ENCODE data around the gene LPAR5.

Gene LPAR5

GRCh38 chr12:6638305-6638704 is 2.5 kb upstream of the LPAR5 start:
- DNase-seq = no peak

GRCh38 chr12:6635375-6635855 is 344 bp downstream of the LPAR5 start:
- DNase-seq = peak; percentile 17

GRCh38 chr12:6632026-6632983 is 3.5 kb downstream of the LPAR5 start:
- DNase-seq = peak; percentile 42

GRCh38 chr12:6631549-6631961 is 4.2 kb downstream of the LPAR5 start:
- no peak for DNase-seq

DNA sequence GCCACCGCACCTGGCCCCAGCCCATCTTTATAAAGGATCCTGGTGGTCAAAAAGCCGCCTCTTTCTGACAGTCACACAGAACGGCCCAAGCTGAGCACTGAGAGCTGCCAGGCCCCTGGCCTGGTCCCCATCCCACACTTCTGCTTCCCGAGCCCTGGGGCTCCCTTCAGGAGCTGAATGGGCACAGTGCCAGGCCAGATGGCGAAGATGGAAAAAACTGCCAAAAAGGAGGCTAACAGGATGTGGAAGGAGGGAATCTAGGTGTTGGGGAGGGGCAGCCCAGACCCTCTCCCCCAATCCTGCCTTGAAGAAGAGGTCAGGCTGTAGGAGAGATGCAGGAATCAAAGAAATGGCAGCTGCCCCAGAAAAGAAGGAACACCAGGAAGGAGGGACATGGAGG is 5.0 kb downstream of the LPAR5 start:
- no peak for DNase-seq

- peak; percentile 45 for DNase-seq
Observed at GRCh38 chr12:6627616-6628015, 8.1 kb downstream of the LPAR5 start.

- no peak for DNase-seq
Observed at GRCh38 chr12:6626654-6627283, 9.0 kb downstream of the LPAR5 start.

- no peak for DNase-seq
Observed at GRCh38 chr12:6620885-6621274, 14.9 kb downstream of the LPAR5 start.

GRCh38 chr12:6620137-6620884 is 15.4 kb downstream of the LPAR5 start:
- no peak for DNase-seq

- no peak for DNase-seq
Observed at GRCh38 chr12:6618483-6619225, 17.1 kb downstream of the LPAR5 start.

GRCh38 chr12:6615802-6616201 is 20.0 kb downstream of the LPAR5 start:
- no peak for DNase-seq

- no peak for DNase-seq
Observed at GRCh38 chr12:6614513-6615172, 21.1 kb downstream of the LPAR5 start.

DNA sequence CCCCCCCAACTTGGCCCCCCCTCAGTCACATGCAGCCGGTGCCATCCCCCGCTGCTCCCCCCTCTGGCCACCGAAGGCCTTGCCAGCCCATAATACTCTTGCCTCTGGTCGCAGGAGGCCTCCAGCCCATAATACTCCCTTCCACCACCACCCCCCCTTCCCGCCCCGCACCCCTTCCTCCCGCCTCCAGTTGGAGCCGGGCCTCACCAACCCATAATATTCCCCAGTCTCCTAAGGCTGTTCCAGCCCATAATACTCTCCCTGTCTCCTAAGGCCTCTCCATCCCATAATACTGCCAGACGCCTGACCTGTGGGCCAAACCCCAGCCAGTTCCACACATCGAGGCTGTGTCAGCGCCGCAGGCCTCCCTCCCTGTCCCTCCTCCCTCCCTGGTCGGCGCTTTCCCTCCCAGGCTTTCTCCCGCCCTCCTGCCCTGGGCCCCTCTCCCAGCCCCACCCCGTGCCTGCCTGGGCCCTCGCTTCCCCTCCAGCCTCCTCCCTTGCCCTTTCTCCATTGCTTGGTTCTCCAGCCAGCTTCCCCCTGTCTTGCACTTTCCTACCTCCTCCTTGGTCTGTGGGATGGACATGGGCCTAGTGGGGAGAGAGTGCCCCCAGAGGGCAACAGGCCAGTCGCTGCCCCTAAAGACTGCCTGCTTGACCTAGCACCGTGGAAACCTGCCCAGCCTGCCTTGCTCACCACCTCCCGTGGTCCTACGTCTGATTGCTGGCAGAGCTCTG is 21.8 kb downstream of the LPAR5 start:
- DNase-seq = no peak

GRCh38 chr12:6613015-6613775 is 22.6 kb downstream of the LPAR5 start:
- no peak for DNase-seq

GRCh38 chr12:6612652-6613014 is 23.1 kb downstream of the LPAR5 start:
- no peak for DNase-seq

DNA sequence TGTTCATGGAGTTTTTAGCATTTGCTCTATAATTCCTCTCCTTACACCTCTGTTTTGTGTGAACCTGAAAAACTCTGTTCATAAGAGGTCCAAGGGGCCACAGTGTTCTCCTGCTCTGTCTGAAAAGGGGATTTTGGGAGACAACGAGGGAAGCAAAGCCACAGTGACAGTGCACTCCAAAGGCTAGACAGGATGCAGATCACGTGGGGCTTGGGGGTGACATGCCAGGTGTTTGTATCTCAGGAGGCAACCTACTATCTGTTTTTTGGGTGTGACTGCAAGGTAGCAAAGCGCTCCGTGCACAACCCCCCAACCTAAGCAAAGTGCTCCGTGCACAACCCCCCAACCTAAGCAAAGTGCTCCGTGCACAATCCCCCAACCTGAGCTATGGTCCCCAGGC is 23.5 kb downstream of the LPAR5 start:
- peak; percentile 23 for DNase-seq

GRCh38 chr12:6608592-6609281 is 27.0 kb downstream of the LPAR5 start:
- DNase-seq = peak; percentile 22

DNA sequence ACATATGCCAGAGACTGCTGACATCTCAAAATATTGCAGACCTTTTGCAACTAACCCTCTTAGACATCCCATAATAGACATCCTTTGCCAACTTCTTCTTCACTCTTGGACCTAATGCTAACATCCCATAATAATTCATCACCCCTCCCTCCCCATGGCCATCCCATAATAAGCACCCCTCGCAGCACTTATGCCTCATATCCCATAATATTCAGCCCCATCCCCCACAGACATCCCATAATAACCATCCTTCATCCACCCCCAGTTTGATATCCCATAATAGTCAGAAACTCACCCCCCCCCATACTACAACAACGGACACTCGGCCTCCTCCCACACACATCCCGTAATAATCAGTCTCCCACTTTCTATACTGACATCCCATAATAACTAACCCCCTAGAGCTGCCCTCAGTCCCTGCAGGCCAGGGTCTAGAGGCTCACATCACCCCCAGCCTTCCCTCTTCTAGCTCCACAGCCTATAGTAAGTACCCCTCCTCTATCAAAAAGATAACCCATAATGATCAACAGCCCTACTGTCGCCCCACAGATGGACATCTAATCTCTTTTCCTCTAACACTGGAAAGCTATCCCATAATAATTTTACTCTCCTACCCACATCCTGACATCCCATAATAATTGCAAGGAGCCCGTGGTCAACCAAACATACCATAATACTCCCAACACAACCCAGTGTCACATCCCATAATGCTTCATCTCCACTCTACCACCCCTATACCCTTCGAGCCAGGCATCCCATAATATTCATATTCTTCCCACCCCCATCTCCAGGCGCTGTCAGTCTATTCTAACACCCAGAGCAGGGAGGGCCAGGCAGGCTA is 27.8 kb downstream of the LPAR5 start:
- DNase-seq = peak; percentile 58

Measured in effector CD4-positive, alpha-beta T cell (primary cell).